ENCODE results near the gene ABCA1. TPM values are rescaled to one million over a fixed set of nuclear protein-coding genes. Genes with fewer than 3 reads are reported as not detected.
"Not testable (repeated sequence)": the region's sequence is repeated elsewhere in the genome, so short reads cannot be mapped to it uniquely, and the experiment has no call there.

ABCA1 gene
- total RNA-seq, 8 experiments from 2014 or later, result 9.1 to 103 (median 15.4) TPM

GRCh38 chr9:104898376-104898775 lies 29.6 kb downstream of the ABCA1 start:
- 94 to 100% (median 100%) methylated on average over 1 to 6 of the region's 6 CpGs; no CpG with 5 or more reads in 4 of the 10 experiments for WGBS, 10 experiments
- H3K4me1 ChIP-seq (replicated peaks in 1 of 2); H3K27ac ChIP-seq; H3K4me3 ChIP-seq; in situ Hi-C loops (cut with MboI; ENCODE audit: low pct_unique_long_range_greater_than_20kb in 2 of 9, low sequenced_read_pairs in 9 of 9, unreplicated experiment in 9 of 9); ATAC-seq (replicated peaks in 6 of 8): not testable (repeated sequence)

- WGBS, 10 experiments, result 50 to 100% (median 87%) methylated on average over 1 of the region's 1 CpG; no CpG with 5 or more reads in 2 of the 10 experiments
- ATAC-seq (replicated peaks in 6 of 8), result no peak
- Histone ChIP-seq H3K4me3 (no peak overlapping the region), H3K4me1 (replicated peaks in 1 of 2) (no peaks in the 10 kb centered on the region), H3K27ac (no peak overlapping the region)
- in situ Hi-C loops (cut with MboI; ENCODE audit: low pct_unique_long_range_greater_than_20kb in 2 of 9, low sequenced_read_pairs in 9 of 9, unreplicated experiment in 9 of 9), result no loop called here
Measured at GRCh38 chr9:104896131-104896530, 31.8 kb downstream of the ABCA1 start.

DNA sequence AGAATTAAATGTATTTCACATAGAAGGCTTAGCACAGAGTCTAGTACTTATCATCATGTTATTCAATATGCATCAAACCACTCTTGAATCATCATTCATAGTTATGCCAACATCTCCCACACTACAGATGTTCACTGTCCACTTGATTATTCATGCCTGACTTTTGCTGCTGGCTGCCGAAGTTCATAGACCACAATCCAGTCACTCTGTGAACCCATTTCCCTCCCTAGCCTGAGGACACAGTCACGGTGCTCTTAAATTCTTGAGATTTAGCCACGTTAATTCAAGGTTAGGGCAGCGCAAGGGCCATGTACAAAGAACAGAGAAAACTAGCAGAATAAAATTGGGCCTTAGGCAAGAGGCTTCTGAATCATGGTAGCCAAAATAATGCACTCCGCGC lies 32.4 kb downstream of the ABCA1 start:
- in situ Hi-C loops (cut with MboI; ENCODE audit: low pct_unique_long_range_greater_than_20kb in 2 of 9, low sequenced_read_pairs in 9 of 9, unreplicated experiment in 9 of 9), result no loop called here

GRCh38 chr9:104892701-104893100 lies 35.3 kb downstream of the ABCA1 start:
- 0 to 100% (median 100%) methylated on average over 1 of the region's 1 CpG; no CpG with 5 or more reads in 1 of the 10 experiments for WGBS, 10 experiments
- Histone ChIP-seq H3K27ac (no peak overlapping the region), H3K4me3 (no peak overlapping the region), H3K4me1 (replicated peaks in 1 of 2) (peaks cover 0 to 5% of the 10 kb centered on the region in 2 donors)
- in situ Hi-C loops (cut with MboI; ENCODE audit: low pct_unique_long_range_greater_than_20kb in 2 of 9, low sequenced_read_pairs in 9 of 9, unreplicated experiment in 9 of 9), result no loop called here
- ATAC-seq (replicated peaks in 6 of 8), result no peak

More for the DNA sequence above, 32.4 kb downstream of the ABCA1 start:
- peak in 3 of 8 experiments; percentile 77 to 93 (median 87) for ATAC-seq (replicated peaks in 6 of 8)
- 32 to 93% (median 74%) methylated on average over 2 to 6 of the region's 6 CpGs for whole genome bisulfite sequencing, 10 experiments
- Histone ChIP-seq H3K27ac (no peak overlapping the region), H3K4me1 (replicated peaks in 1 of 2) (no peaks in the 10 kb centered on the region), H3K4me3 (no peak overlapping the region)

- ATAC-seq (replicated peaks in 6 of 8), result no peak
- Histone ChIP-seq H3K4me3 (no peak overlapping the region), H3K27ac (no peak overlapping the region), H3K4me1 (replicated peaks in 1 of 2) (peaks cover 4 to 5% of the 10 kb centered on the region in 2 donors)
- in situ Hi-C loops (cut with MboI; ENCODE audit: low pct_unique_long_range_greater_than_20kb in 2 of 9, low sequenced_read_pairs in 9 of 9, unreplicated experiment in 9 of 9), result no loop called here
- WGBS, 10 experiments, result 92 to 100% (median 100%) methylated on average over 1 to 9 of the region's 9 CpGs; no CpG with 5 or more reads in 3 of the 10 experiments
Measured at GRCh38 chr9:104890433-104890770, 37.6 kb downstream of the ABCA1 start.

- ATAC-seq (replicated peaks in 6 of 8), result peak in 3 of 8 experiments; percentile 64 to 80 (median 80)
- H3K4me1 ChIP-seq (replicated peaks in 1 of 2), result peaks cover 8 to 19% of the 10 kb centered on the region in 2 donors
- 15 to 100% (median 64%) methylated on average over 1 to 3 of the region's 3 CpGs; no CpG with 5 or more reads in 4 of the 10 experiments for WGBS, 10 experiments
- H3K27ac ChIP-seq, result no peak overlapping the region
- in situ Hi-C loops (cut with MboI; ENCODE audit: low pct_unique_long_range_greater_than_20kb in 2 of 9, low sequenced_read_pairs in 9 of 9, unreplicated experiment in 9 of 9), result no loop called here
- H3K4me3 ChIP-seq, result no peak overlapping the region
Measured at GRCh38 chr9:104885818-104886709, 41.9 kb downstream of the ABCA1 start.

DNA sequence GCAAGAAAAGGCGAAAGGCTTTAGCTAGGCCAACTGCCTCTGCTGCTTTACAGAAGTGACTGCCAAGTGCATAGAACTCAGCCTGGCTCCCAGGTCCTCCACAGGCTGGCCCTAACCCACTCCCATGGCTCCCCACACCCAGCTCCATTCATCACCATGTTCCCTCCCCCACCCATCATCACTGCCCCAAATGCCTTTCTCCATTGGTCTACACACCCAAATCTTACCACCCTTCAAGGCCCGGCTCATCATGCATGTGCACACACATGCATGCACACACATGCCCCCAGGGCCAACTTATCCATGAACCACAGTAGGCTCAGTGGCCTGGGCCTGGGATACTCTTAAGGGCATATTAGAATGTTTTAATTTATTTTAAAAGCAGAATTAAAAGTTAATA lies 44.8 kb downstream of the ABCA1 start:
- in situ Hi-C loops (cut with MboI; ENCODE audit: low pct_unique_long_range_greater_than_20kb in 2 of 9, low sequenced_read_pairs in 9 of 9, unreplicated experiment in 9 of 9), result no loop called here
- 67 to 100% (median 86%) methylated on average over 1 of the region's 2 CpGs; no CpG with 5 or more reads in 6 of the 10 experiments for WGBS, 10 experiments
- peak in 1 of 8 experiments; percentile 53 for ATAC-seq (replicated peaks in 6 of 8)

DNA sequence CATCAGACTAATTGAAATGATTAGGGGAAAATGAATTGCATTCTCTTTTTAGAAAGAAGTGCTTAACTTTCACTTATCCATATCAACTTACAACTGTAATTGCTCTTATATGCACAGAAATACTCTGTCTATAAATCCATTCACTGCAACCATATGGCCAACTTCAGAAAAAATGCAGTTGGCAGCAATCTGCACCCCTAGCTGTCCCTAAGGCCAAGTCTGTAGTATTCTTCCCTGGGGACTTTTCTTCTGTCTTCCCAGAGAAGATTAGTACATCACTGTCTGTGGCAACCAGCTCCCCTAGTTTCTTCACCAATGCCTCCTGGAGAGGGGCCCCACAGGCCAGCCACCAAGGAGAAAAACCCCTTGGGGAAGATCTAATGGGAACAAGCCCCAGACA lies 45.4 kb downstream of the ABCA1 start:
- no peak overlapping the region for H3K27ac ChIP-seq
- H3K4me3 ChIP-seq, result no peak overlapping the region
- ATAC-seq (replicated peaks in 6 of 8), result peak in 3 of 8 experiments; percentile 9 to 36 (median 29)
- peaks cover 2 to 19% of the 10 kb centered on the region in 2 donors for H3K4me1 ChIP-seq (replicated peaks in 1 of 2)
- in situ Hi-C loops (cut with MboI; ENCODE audit: low pct_unique_long_range_greater_than_20kb in 2 of 9, low sequenced_read_pairs in 9 of 9, unreplicated experiment in 9 of 9), result no loop called here

More for the DNA sequence above, 44.8 kb downstream of the ABCA1 start:
- Histone ChIP-seq H3K4me3 (no peak overlapping the region), H3K27ac (no peak overlapping the region), H3K4me1 (replicated peaks in 1 of 2) (peaks cover 2 to 19% of the 10 kb centered on the region in 2 donors)

- H3K27ac ChIP-seq, result no peak overlapping the region
- H3K4me1 ChIP-seq (replicated peaks in 1 of 2), result peaks cover 2 to 19% of the 10 kb centered on the region in 2 donors
- 6 to 63% (median 34%) methylated on average over 2 to 4 of the region's 4 CpGs; no CpG with 5 or more reads in 4 of the 10 experiments for WGBS, 10 experiments
- no peak overlapping the region for H3K4me3 ChIP-seq
- in situ Hi-C loops (cut with MboI; ENCODE audit: low pct_unique_long_range_greater_than_20kb in 2 of 9, low sequenced_read_pairs in 9 of 9, unreplicated experiment in 9 of 9), result no loop called here
- ATAC-seq (replicated peaks in 6 of 8), result peak in 6 of 8 experiments; percentile 14 to 96 (median 84)
Measured at GRCh38 chr9:104882086-104882485, 45.9 kb downstream of the ABCA1 start.

DNA sequence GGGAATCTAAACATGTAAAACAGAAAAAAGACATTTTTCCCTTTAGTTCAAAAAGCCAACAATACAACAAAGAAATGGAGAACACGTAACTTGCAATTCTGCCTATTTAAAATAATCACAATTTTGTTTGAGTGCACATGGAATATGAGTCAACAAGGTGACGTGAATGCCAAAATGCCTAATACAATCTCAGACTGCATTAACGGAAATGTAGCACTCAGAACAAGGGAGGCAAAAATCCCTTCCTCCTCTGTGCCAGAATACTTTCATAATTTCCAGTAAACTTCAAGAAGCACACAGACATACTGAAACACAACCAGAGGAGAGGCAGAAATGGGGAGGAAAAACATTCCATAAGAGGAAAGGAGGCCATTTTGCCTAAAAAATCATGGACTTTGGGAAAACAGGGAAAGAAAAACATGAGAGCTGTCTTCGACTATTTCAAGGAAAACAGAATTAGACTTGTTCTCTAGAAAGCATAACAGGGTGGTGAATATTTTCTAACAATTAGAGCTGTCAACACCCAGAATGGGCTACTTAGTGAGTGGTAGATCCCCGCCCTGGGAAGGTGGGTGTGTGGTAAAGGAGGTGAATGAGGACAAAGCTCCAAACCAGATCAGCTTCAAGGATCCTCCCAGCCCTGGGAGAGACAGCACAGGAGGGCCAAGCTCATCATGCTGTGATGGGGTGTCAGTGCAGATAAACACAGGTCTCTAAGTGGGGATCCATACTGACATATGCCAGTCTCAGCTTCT lies 48.2 kb downstream of the ABCA1 start:
- H3K27ac ChIP-seq, result no peak overlapping the region
- H3K4me1 ChIP-seq (replicated peaks in 1 of 2), result peaks cover 2 to 16% of the 10 kb centered on the region in 2 donors
- peak in 3 of 8 experiments; percentile 24 to 82 (median 78) for ATAC-seq (replicated peaks in 6 of 8)
- in situ Hi-C loops (cut with MboI; ENCODE audit: low pct_unique_long_range_greater_than_20kb in 2 of 9, low sequenced_read_pairs in 9 of 9, unreplicated experiment in 9 of 9), result no loop called here
- 17 to 98% (median 82%) methylated on average over 2 to 5 of the region's 5 CpGs; no CpG with 5 or more reads in 1 of the 10 experiments for WGBS, 10 experiments
- no peak overlapping the region for H3K4me3 ChIP-seq

- Histone ChIP-seq H3K27ac (no peak overlapping the region), H3K4me1 (replicated peaks in 1 of 2) (peaks cover 0 to 4% of the 10 kb centered on the region in 2 donors), H3K4me3 (no peak overlapping the region)
- WGBS, 10 experiments, result 80 to 100% (median 100%) methylated on average over 1 of the region's 1 CpG; no CpG with 5 or more reads in 5 of the 10 experiments
- no peak for ATAC-seq (replicated peaks in 6 of 8)
- in situ Hi-C loops (cut with MboI; ENCODE audit: low pct_unique_long_range_greater_than_20kb in 2 of 9, low sequenced_read_pairs in 9 of 9, unreplicated experiment in 9 of 9), result no loop called here
Measured at GRCh38 chr9:104876587-104876986, 51.4 kb downstream of the ABCA1 start.

DNA sequence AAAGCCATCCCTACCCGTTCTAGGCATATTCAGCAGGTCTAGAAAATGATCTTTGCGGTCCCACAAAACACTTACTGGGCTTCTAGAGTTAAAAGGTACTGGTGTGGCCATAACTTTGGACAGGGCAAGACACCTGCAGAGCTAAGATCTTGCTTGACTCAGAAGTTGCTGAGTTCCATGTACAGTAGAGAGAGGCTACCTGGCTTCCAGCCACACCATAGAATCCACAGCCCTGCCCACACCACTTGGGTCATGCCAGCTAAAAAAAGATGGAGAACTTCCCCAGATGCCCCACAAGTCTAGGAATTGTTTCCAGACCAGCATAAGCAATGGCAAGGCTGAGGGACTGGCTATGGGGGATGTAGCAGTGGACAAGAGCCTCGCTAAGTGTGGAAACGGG lies 52.1 kb downstream of the ABCA1 start:
- Histone ChIP-seq H3K4me1 (replicated peaks in 1 of 2) (no peaks in the 10 kb centered on the region), H3K27ac (no peak overlapping the region), H3K4me3 (no peak overlapping the region)
- 76 to 100% (median 89%) methylated on average over 1 to 4 of the region's 4 CpGs; no CpG with 5 or more reads in 3 of the 10 experiments for WGBS, 10 experiments
- no peak for ATAC-seq (replicated peaks in 6 of 8)
- in situ Hi-C loops (cut with MboI; ENCODE audit: low pct_unique_long_range_greater_than_20kb in 2 of 9, low sequenced_read_pairs in 9 of 9, unreplicated experiment in 9 of 9), result no loop called here

GRCh38 chr9:104875320-104875719 lies 52.6 kb downstream of the ABCA1 start:
- in situ Hi-C loops (cut with MboI; ENCODE audit: low pct_unique_long_range_greater_than_20kb in 2 of 9, low sequenced_read_pairs in 9 of 9, unreplicated experiment in 9 of 9), result no loop called here
- Histone ChIP-seq H3K4me1 (replicated peaks in 1 of 2) (peaks cover 0 to 2% of the 10 kb centered on the region in 2 donors), H3K27ac (no peak overlapping the region), H3K4me3 (no peak overlapping the region)
- WGBS, 10 experiments, result 100% methylated on average over 1 to 3 of the region's 3 CpGs; no CpG with 5 or more reads in 4 of the 10 experiments
- no peak for ATAC-seq (replicated peaks in 6 of 8)

All from motor neuron (in vitro differentiated cells).